Stimulated activated CD4-positive, alpha-beta T cell treated with anti-CD3 and anti-CD28 coated beads, TNF-alpha, amount 100 ng/mL, for 24 hours (primary cell): ENCODE data around the gene TTLL5.
"Not testable (repeated sequence)": the region's sequence is repeated elsewhere in the genome, so short reads cannot be mapped to it uniquely, and the experiment has no call there.

Experiments
- DNase-seq, 3 experiments: peaks; one replicate each; pipeline ENCODE4 v3.0.0-alpha.2; 2020; ENCODE audit warnings: low read depth in 3 of 3

TTLL5 gene

GRCh38 chr14:75835156-75835725 is 174.2 kb downstream of the TTLL5 start:
- DNase-seq = no peak

- DNase-seq = no peak
Measured at GRCh38 chr14:75835737-75836136, 174.7 kb downstream of the TTLL5 start.

DNA sequence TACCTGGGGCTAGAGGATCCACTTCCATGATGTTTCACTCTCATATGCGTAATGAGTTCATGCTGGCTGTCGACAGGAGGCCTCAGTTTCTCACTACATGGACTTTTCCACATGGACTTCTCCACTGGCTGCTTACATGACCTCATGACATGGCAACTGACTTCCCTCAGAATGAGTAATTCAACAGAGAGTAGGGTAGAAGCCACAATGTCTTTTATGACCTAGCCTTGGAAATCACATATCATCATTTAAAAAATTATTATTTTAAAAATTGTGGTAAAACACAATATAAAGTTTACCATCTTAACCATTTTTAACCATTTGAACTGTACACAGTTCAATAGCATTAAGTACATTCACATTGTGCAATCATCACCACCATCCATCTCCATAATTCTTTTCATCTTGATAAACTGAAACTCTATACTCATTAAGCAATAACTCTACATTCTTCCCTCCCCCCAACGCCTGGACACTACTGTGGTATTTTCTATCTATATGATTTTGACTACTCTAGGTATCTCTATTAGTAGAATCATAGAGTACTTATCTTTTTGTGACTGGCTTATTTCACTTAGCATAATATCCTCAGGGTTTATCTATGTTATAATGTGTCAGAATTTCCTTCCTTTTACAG is 176.2 kb downstream of the TTLL5 start:
- no peak for DNase-seq

DNA sequence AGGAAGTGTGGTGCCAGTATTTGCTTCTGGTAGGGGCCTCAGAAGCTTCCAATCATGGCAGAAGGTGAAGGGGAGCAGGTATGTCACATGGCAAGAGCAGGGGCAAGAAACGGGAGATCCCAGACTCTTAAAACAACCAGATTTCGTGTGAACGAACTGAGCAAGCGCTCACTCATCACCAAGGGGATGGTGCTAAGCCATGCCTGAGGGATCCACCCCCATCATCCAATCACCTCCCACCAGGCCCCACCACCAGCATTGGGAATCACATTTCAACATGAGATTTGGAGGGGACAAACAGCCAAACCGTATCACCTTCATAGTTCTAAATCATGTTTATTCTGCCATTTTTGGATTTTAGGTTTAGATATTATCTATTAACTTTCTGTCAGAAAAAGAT is 179.9 kb downstream of the TTLL5 start:
- DNase-seq = no peak

DNA sequence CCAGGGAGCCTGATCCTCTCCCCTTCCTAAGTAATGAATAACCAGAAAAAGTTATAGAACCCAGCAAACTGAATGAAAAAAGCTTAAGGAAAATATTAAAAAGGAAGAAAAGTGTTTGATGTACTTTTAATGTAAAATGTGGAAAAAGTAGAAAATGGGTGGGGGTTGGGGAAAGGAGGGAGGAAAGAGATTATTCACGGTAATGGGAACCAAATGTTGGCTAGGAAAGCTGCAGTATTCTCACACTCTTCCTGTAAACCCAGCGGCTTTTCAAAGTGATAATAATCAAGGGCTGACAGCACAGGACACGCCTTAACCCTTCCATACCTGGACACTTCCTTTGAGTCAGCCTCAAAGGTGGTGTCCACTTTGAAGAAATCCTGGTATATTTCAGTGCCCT is 181.5 kb downstream of the TTLL5 start:
- DNase-seq = no peak

GRCh38 chr14:75844486-75844885 is 183.4 kb downstream of the TTLL5 start:
- DNase-seq = no peak

GRCh38 chr14:75845136-75845804 is 184.2 kb downstream of the TTLL5 start:
- DNase-seq = no peak

GRCh38 chr14:75846694-75847093 is 185.6 kb downstream of the TTLL5 start:
- not testable (repeated sequence) for DNase-seq

DNA sequence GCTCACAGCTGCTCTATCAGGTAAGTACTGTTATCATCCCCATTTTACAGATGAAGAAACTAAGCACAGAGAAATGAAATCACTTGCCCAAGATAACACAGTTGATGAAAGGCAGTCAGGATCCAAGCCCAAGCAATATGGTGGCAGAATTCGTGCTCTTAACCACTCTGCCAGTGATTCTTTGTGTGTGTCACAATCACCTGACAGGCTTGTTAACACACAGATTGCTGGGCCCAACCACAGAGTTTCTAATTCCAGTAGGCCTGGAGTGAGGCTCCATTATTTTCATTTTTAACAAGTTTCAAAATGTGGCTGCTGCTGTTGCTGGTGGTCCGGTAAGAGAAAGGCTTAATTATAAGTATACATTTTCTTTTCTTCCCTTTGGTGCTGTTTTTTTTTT is 186.5 kb downstream of the TTLL5 start:
- no peak for DNase-seq

GRCh38 chr14:75848167-75848913 is 187.3 kb downstream of the TTLL5 start:
- DNase-seq = no peak

DNA sequence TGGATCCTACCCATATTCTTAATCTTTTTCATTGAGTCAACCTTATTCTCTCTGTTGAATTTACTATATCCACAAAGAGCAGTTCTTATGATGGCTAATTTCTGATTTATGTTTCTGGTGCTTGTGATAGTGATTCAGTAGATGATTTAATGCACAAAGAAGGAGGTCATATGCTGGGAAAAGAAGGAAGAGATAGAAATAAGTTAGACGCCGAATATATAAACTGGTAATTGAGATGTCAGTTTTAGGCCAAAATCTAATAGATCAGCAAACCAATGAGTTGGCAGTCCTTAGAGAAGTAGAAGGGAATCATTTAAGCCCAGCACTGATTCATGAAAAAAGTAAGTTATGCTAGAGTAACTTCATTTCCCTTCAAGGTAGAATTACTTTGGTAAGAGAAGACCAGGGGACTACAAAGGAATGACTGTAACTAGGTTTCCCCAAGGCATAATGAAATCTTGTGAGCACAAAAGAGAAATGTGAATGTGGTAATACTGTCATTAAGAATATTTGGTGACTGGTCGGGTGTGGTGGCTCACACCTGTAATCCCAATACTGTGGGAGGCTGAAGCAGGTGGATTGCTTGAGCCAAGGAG is 188.4 kb downstream of the TTLL5 start:
- DNase-seq = no peak

- no peak for DNase-seq
Measured at GRCh38 chr14:75851574-75851866, 190.5 kb downstream of the TTLL5 start.

GRCh38 chr14:75854111-75854799 is 193.2 kb downstream of the TTLL5 start:
- no peak for DNase-seq

GRCh38 chr14:75857199-75857598 is 196.2 kb downstream of the TTLL5 start:
- no peak for DNase-seq

DNA sequence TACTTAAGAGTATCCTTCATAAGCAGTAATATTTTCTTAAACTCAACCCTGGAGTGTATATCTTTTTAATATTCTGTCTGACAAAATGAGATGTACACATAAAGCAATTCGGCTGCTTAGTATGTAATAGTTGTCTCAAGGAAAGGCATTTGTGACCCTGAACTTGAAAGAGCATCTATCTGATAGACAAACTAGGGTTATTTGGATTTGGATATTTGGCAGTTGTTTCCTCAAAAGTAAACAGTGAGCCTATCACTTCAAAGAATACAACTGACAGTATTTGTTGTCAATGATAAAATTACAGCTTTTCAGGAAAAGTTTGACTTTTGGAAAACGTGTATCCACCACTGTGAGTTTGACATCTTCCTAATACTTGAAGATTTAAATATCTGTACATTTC is 197.3 kb downstream of the TTLL5 start:
- DNase-seq = no peak

DNA sequence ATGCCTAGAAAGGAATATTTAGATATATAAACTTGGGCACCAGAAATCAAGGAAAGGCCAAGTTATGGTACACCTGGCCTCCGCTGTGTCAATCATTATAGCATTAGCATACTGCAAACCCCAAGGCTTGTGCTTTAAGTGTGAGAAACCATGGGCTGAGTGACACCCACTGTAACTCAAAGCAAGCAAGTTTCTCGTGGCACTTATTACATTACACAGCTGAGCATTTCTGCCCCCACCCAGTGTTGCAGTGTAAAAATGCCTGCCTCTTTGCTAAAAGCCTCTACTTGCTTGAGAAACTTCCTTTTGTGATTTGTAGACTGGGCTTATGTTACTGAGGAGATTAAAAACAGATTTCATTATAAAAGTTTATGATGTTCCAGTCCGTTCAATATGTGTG is 198.7 kb downstream of the TTLL5 start:
- no peak for DNase-seq

DNA sequence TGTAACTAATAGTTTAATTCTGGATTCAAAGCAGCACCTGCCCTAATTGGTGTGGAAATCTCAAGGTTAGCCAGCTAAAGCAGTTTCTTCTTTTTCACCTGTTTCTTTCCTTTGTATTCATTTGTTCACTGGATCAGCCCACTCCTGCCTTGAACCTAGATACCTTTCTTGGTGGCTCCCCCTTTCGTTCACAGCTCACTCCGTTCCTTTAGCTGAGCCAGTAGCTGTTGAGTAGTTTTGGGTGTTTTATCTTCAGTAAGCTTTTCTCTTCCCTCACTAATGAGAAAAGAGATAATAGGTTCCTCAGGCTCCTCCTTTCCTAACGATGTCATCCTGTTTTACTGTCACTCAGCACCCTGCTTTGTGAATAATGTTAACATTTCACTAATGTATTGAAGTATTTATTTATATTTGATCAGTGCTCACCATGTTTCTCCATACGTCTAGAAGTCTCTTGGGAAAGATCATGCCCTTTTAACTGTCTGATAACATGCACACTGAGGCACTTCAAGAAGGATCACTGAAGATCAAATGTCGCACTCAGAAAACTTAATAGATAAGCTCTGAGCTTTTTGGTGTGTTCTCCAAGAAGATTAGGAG is 199.6 kb downstream of the TTLL5 start:
- DNase-seq = no peak

DNA sequence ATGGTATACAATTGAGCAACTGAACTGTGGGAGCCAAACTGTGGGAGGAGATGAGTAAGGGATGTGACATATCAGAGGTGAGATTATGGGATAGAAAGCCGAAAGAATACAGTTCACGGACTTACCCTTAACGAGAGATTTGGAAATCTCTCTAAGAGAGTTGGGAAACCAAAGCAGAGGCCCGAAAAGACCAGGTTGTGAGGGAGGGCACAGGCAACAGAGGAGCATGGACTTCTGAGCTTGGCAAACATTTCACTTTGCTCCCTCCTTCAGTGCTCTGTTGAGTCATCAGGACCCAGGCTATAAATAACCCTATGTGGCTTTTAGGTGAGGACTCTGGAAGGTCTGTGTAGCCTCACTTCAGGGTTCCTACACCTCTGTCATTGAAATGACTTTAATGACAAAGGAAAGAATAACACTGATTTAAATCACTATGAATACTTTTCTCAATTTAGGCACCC is 200.1 kb downstream of the TTLL5 start:
- DNase-seq = no peak

DNA sequence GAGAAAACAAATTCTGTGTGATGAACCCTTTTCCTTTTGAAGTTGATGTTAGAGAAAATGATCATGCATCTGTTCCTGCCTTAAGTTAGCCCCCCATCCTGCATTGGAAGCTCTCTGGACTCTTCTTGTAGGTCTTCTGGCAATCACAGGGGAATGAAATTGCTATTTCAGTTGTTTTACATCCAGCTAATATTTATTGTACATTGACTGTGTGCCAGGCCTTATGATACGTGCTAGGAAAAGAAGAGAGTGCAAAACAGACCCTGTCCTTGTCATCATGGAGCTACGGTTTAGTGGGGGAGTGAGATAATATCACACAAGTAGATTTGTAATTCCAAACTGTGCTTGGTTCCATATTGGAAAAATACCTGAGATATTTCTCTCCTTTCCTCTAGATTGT is 202.2 kb downstream of the TTLL5 start:
- no peak for DNase-seq

DNA sequence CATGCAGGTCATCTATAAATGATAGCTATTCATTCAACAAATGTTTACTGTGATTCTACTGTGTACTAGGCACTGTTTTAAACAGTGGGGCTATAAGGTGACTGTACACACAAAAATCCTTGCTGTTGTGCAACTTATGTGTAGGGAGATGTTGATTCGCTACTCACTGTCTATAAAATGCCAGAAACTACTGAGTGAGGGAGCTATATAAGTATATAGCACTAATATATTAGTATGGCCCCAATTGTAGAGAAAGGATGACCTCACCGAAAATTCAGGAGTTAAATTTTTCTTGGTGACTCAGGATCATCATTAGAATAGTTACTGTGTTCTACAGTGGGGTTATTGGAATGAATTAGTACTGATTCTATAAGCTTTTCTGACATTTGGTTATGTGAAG is 203.3 kb downstream of the TTLL5 start:
- no peak for DNase-seq

GRCh38 chr14:75865531-75865930 is 204.5 kb downstream of the TTLL5 start:
- DNase-seq = no peak
